Pancreas (tissue), 10 donors: ENCODE measurements around the gene PTPRG. TPM values are rescaled to one million over a fixed set of nuclear protein-coding genes. Genes with fewer than 3 reads are reported as not detected.

Experiments
- ATAC-seq, 4 donors: fragments of 200-7000 bp; cut with Tn5 transposase; one replicate each; pipeline versions ENCODE4 v1.8.0 to v1.9.1; 2020; ENCODE audit warnings: mild to moderate bottlenecking in 4 of 4, moderate library complexity in 4 of 4
- DNase-seq, 6 donors: peaks; one replicate each; pipeline ENCODE4 v3.0.0-alpha.2; 2020
- FAIRE-seq: peaks from 2 replicates; lab custom pipeline; 2012; peaks lifted over from hg19 to GRCh38; lab: Jason Lieb, UNC
- H3K27ac ChIP-seq, 4 donors: fragments of 200-600 bp; sonication (generic); 1 replicate in 3 of 4; 2 replicates in 1 of 4; pipeline versions ENCODE4 v1.5.0 to v1.8.0; 2020
- H3K27me3 ChIP-seq, 4 donors: fragments of 200-600 bp; one replicate each; pipeline ENCODE4 v1.8.0; 2021
- H3K36me3 ChIP-seq, 3 donors: fragments of 200-600 bp; sonication (generic) in 1 of 3; one replicate each; pipeline versions ENCODE4 v1.5.0 to v1.8.0; 2020 to 2021
- H3K4me1 ChIP-seq, 3 donors: fragments of 200-600 bp; one replicate each; pipeline ENCODE4 v1.8.0; 2021
- H3K4me3 ChIP-seq, 4 donors: fragments of 200-600 bp; sonication (generic) in 2 of 4; one replicate each; pipeline versions ENCODE4 v1.5.0 to v1.8.0; 2020 to 2021
- H3K9me3 ChIP-seq, 4 donors: fragments of 200-600 bp; one replicate each; pipeline ENCODE4 v1.8.0; 2021
- WGBS, 2 donors: extraction: QIAGEN DNeasy Blood & Tissue Kit; methylation state at CpG; one replicate each; pipeline ENCODE4 v1.1.7; 2013; 5-methylcytosine and 5-hydroxymethylcytosine counted together
- intact Hi-C, 3 donors: fragments of 100-400 bp; cut with DNase I; formaldehyde crosslinking; loops; one replicate each; pipeline versions ENCODE4 v1.11.1 to v1.14.2; 2022
- polyA plus RNA-seq, 2 donors: library from polyadenylated mRNA; stranded (reverse); fragments of 200-250 nt; gene quantifications; one replicate each; pipeline ENCODE4 v1.2.3, GENCODE V29; 2013
- total RNA-seq, 6 donors: library from RNA; stranded (reverse); fragmentation: NEBNext Ultra II Directional in 4 of 6; extraction: Animal tissue kit (Norgen Biotek cat#: 25700) in 4 of 6; gene quantifications; one replicate each; pipeline versions ENCODE4 v1.2.1 to v1.2.4, GENCODE V29; 2021 to 2023
- TF ChIP-seq, protein P1 (sequence below), 4 donors: fragments of 200-600 bp; sonication (generic) in 3 of 4; IDR thresholded peaks; one replicate each; pipeline versions ENCODE4 v1.5.0 to v1.8.0; 2021; ENCODE audit warnings: antibody characterized with exemption in 4 of 4
- donor health status: healthy with polysubstance abuse.
- donor health status: DM: no; HTN: no; CAD: no; lungs with moderate emphysema.
- donor health status: DM: no; HTN: no; CAD: no.
- donor health status: control.
- donor health status: control.
- donor health status: Bipolar disorder and iron deficiency.
- donor health status: DM: yes; HTN: yes; CAD: no.
- donor health status: DM: no; HTN: no; CAD: no.
- donor health status: DM: no; HTN: no; CAD: no.
- donor health status: DM: yes; HTN: yes; CAD: no.

Gene PTPRG
- total and polyA plus RNA-seq, 8 donors, result 2.8 to 20.5 (median 9.5) TPM

DNA sequence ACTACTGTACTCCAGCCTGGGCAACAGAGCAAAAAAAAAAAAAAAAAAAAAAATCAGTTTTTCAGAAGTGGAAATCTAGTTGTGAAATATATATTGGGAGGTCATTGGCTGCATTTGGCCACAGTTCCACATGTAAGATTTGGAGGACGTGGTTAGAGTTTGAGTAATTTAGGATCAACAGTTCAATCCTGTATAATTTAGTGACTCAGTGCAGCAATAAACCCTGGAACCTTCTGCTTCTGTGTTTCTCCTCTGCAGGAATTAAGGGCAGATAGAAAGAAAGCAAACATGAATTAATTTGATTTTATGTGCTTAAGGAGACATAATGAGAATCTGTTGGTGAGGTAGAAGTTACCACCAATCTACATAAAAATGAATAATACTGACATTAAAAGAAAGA, 347.0 kb downstream of the PTPRG start:
- peak in 1 of 4 donors; percentile 44 for ATAC-seq

DNA sequence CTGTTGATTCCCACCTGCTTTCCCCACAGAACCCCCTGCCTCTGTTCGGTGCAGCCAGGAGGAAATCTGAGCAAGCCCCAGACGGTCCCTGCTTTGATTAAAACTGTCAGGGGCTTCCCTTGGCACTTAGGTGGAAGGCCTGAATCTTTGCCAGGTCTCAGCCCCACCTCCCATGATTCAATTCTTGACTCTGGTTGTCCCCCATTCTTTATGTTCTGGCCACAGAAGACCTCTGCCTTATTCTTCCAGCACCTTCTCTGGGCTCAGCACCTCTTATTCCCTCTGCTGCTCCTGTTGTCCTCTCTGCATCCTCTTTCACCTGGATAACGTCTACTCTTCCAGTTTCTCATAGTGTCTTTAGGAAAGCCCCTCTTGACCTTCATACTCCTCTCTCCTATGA, 349.4 kb downstream of the PTPRG start:
- WGBS, 2 donors, result 88 to 89% methylated on average over 3 of the region's 3 CpGs
- TF ChIP-seq, protein P1, sequence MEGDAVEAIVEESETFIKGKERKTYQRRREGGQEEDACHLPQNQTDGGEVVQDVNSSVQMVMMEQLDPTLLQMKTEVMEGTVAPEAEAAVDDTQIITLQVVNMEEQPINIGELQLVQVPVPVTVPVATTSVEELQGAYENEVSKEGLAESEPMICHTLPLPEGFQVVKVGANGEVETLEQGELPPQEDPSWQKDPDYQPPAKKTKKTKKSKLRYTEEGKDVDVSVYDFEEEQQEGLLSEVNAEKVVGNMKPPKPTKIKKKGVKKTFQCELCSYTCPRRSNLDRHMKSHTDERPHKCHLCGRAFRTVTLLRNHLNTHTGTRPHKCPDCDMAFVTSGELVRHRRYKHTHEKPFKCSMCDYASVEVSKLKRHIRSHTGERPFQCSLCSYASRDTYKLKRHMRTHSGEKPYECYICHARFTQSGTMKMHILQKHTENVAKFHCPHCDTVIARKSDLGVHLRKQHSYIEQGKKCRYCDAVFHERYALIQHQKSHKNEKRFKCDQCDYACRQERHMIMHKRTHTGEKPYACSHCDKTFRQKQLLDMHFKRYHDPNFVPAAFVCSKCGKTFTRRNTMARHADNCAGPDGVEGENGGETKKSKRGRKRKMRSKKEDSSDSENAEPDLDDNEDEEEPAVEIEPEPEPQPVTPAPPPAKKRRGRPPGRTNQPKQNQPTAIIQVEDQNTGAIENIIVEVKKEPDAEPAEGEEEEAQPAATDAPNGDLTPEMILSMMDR (IDR thresholded peaks at IDR 0.05), result no peak
- ATAC-seq, result no peak
- Histone ChIP-seq H3K27ac (no peak overlapping the region), H3K36me3 (no peaks in the 10 kb centered on the region), H3K27me3 (no peaks in the 10 kb centered on the region), H3K9me3 (no peaks in the 10 kb centered on the region), H3K4me3 (no peak overlapping the region), H3K4me1 (no peaks in the 10 kb centered on the region)
- no peak for DNase-seq
- intact Hi-C loops, result no loop called here
- no peak for FAIRE-seq

More for the DNA sequence above, 347.0 kb downstream of the PTPRG start:
- Histone ChIP-seq H3K4me3 (no peak overlapping the region), H3K36me3 (no peaks in the 10 kb centered on the region), H3K27ac (no peak overlapping the region), H3K4me1 (peaks cover 0 to 11% (median 10%) of the 10 kb centered on the region in 3 donors), H3K9me3 (no peaks in the 10 kb centered on the region), H3K27me3 (no peaks in the 10 kb centered on the region)
- DNase-seq (no peak), FAIRE-seq (no peak)
- TF ChIP-seq, protein P1 (IDR thresholded peaks at IDR 0.05), result no peak
- 77 to 85% methylated on average over 1 of the region's 1 CpG for WGBS, 2 donors
- intact Hi-C loops, result no loop called here

DNA sequence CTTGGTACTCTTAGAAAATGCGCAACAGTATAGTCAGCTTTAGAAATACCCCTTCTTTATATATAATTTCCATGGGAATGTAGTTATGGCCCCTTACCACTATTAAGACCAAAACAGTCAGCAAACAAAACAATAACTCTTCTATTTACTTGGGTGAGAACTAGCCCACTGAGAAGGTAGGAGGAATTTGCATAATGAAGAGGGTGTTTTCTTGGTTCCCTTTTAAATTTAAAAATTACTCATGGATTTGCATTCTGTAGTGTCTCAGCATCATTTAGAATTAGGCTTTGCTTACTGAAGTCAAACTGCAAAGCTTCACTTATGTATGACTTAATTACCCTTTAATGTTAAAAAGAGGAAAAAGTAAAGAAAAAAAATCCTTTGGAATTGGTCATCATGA, 350.8 kb downstream of the PTPRG start:
- Histone ChIP-seq H3K4me3 (no peak overlapping the region), H3K27me3 (no peaks in the 10 kb centered on the region), H3K36me3 (no peaks in the 10 kb centered on the region), H3K9me3 (no peaks in the 10 kb centered on the region), H3K4me1 (no peaks in the 10 kb centered on the region), H3K27ac (no peak overlapping the region)
- ATAC-seq, result no peak
- 98% methylated on average over 1 of the region's 1 CpG for WGBS, 2 donors
- intact Hi-C loops, result no loop called here
- DNase-seq, result no peak
- no peak for FAIRE-seq
- TF ChIP-seq, protein P1 (IDR thresholded peaks at IDR 0.05), result no peak

DNA sequence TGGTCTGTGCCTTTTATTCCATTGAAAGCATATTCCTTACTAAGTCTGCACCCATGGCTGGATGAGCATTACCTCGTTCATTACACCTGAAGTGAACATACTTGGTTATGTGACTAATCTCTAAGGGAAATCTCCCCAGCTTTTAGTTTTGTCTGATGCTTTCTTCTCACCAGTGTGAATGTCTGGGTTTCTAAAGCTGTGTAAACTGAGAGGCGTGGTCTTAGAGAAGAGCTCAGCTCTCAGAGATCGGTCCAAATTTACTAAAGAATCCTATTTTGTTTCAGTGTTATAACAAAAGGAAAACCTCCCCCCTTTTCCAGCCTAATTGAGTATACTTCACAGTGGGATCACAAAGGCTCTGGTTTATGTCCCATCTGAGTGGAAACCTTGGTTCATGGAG, 352.3 kb downstream of the PTPRG start:
- Histone ChIP-seq H3K27ac (no peak overlapping the region), H3K4me3 (no peak overlapping the region), H3K4me1 (no peaks in the 10 kb centered on the region), H3K9me3 (no peaks in the 10 kb centered on the region), H3K27me3 (no peaks in the 10 kb centered on the region), H3K36me3 (no peaks in the 10 kb centered on the region)
- no peak for DNase-seq
- TF ChIP-seq, protein P1 (IDR thresholded peaks at IDR 0.05), result no peak
- no peak for ATAC-seq
- no peak for FAIRE-seq
- intact Hi-C loops, result no loop called here
- WGBS, 2 donors, result 83 to 89% methylated on average over 3 of the region's 3 CpGs

DNA sequence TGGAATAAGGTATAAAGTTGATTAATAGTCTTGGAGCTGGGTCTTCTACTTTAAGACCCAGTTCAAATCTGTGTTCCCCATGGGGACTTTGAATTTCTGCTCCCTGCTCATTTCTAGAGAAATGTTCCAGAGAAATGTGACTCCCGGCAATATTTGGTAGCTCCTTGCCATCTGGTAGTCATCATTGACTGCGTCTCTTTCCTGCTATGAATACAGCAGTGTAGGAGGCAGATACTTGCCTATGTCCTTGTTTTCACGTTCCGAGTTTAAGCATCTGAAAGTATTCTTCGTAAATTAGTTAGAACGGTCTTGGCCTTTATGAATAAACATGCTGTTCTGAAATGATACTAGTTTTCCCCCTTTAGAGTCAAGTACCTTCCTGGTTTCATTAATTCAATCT, 352.9 kb downstream of the PTPRG start:
- intact Hi-C loops, result no loop called here
- H3K27ac ChIP-seq, result no peak overlapping the region
- DNase-seq, result no peak
- 90 to 92% methylated on average over 6 of the region's 6 CpGs for WGBS, 2 donors
- no peaks in the 10 kb centered on the region for H3K9me3 ChIP-seq
- no peak for ATAC-seq
- H3K36me3 ChIP-seq, result no peaks in the 10 kb centered on the region
- no peaks in the 10 kb centered on the region for H3K4me1 ChIP-seq
- TF ChIP-seq, protein P1 (IDR thresholded peaks at IDR 0.05), result no peak
- no peak overlapping the region for H3K4me3 ChIP-seq
- no peaks in the 10 kb centered on the region for H3K27me3 ChIP-seq
- no peak for FAIRE-seq
